H1 (cell line): ENCODE data around the gene SMIM44. TPM values are rescaled to one million over a fixed set of nuclear protein-coding genes. Genes with fewer than 3 reads are reported as not detected.

Experiments
- EGR1 ChIP-seq: IDR thresholded peaks from 2 replicates; pipeline ENCODE4 v1.6.1; 2011; ENCODE audit warnings: low read depth, low read length, borderline replicate concordance
- polyA plus RNA-seq, 7 experiments: library from polyadenylated mRNA; depleted of rRNA in 3 of 7; stranded (reverse) in 5 of 7; unstranded in 2 of 7; fragments of >200 nt in 5 of 7; fragments of 200-250 nt in 2 of 7; gene quantifications; 1 replicate in 5 of 7; 2 replicates in 1 of 7; 4 replicates in 1 of 7; pipeline versions ENCODE4 v1.2.1 to v1.2.3, GENCODE V29; 2011 to 2013; ENCODE audit warnings: missing spikeins in 2 of 7, mixed read lengths in 2 of 7
- total RNA-seq: library from RNA; stranded (reverse); fragmentation: NEBNext Ultra II Directional; extraction: Animal tissue kit (Norgen Biotek cat#: 25700); gene quantifications from 2 replicates; pipeline ENCODE4 v1.2.1, GENCODE V29; 2021
- TF ChIP-seq, protein P1 (sequence below): IDR thresholded peaks from 2 replicates; pipeline ENCODE4 v1.6.1; 2012; ENCODE audit warnings: low read length, inconsistent platforms

The SMIM44 gene
- total and polyA plus RNA-seq, 2 of the 8 experiments (the other 6 are each of a cell fraction or from before 2014, with no cell fraction given) = not detected

DNA sequence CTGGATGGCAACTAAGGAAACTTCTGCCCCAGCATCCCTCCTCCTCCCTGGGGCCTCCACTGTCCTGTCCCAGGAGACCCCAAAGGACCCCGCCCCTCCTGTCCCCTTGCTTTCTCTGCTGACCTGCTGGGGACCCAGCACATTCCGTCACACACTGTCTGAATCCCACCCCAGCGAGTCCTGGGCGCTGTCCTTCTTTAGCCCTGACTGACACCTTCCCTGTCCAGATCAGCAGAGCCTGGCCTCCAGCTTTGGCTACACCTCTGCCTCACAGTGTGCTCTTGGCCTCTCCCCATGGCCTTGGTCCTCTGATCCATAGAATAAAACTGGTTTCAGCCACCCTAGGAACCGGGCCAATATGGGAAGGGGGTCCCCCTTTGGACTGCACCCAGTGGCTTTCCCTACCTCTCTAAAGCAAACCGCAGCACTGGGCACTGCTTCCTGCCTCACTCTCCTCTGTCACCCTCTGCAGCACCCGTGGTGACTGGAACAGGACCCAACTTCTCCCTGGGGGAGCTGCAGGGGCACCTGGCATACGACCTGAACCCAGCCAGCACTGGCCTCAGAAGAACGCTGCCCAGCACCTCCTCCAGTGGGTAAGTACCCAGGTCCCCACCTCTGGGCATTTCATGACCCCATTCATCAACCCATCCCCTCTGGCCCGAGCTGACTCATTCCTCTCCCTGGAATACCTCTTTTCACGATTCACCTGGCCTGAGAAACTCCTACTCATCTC lies 49.3 kb downstream of the SMIM44 start (continued):
- TF ChIP-seq EGR1 = no peak
- TF ChIP-seq, protein P1, sequence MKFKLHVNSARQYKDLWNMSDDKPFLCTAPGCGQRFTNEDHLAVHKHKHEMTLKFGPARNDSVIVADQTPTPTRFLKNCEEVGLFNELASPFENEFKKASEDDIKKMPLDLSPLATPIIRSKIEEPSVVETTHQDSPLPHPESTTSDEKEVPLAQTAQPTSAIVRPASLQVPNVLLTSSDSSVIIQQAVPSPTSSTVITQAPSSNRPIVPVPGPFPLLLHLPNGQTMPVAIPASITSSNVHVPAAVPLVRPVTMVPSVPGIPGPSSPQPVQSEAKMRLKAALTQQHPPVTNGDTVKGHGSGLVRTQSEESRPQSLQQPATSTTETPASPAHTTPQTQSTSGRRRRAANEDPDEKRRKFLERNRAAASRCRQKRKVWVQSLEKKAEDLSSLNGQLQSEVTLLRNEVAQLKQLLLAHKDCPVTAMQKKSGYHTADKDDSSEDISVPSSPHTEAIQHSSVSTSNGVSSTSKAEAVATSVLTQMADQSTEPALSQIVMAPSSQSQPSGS = no peak
